ENCODE data around the gene TPGS1.
"Not testable (repeated sequence)": the region's sequence is repeated elsewhere in the genome, so short reads cannot be mapped to it uniquely, and the experiment has no call there.

Gene TPGS1

DNA sequence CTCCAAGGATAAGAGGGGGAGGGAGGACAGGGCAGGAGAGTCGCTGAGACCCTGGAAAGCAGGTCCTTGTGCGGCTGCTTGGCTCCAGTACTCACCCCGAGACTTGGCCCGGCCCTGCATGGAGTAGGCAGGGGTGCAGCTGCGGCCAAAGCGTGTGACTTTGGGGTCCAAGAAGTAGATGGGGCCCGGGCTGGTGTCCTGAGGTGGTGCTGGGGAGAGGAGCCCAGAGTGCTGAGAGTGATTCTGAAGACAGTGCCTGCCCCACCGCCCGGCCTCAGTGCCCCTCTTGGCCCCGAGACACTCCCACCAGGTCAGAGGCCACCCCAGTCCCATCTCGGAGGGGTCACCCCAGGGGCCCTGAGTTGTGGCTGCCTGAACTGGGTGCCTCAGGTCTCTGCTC lies 39.7 kb upstream of the TPGS1 start:
- Histone ChIP-seq H3K4me1 (ENCODE audit: control insufficient read depth, insufficient read depth, low read length) (peaks cover under 1% of the 10 kb centered on the region), H3K27me3 (ENCODE audit: control insufficient read depth, insufficient read depth, low read length) (no peaks in the 10 kb centered on the region), H3K9ac (ENCODE audit: low read length) (no peak overlapping the region), H3K36me3 (ENCODE audit: control insufficient read depth, insufficient read depth, low read length) (no peaks in the 10 kb centered on the region), H3K9me3 (ENCODE audit: control insufficient read depth, low read length) (no peaks in the 10 kb centered on the region), H3K4me3 (ENCODE audit: low read length) (no peak overlapping the region)

DNA sequence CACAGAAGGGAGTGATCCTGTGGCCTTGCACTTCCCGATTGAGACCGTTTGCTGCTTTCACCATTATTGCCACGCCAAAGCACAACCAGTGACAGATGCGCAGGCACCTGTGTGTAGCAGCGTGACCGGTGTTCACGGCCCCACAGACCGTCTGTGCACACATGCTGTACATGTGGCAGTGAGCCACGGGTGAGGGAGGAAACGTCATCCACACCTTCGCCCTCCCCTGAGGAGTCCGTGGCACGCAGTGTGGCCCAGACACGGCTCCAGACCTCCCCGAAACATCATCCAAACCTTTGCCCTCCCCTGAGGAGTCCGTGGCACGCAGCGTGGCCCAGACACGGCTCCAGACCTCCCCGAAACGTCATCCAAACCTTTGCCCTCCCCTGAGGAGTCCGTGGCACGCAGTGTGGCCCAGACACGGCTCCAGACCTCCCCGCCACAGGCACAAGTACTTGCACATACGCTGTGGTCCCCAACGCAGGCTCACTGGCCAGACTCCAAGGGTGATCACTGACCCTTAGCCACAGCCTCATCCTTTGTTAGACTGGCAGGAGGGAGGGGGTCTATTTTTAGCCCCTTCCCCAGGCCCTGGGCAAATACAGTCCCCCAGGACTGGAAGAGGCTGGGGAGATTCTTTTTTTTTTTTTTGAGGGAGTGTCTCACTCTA lies 38.6 kb upstream of the TPGS1 start:
- no peaks in the 10 kb centered on the region for H3K4me1 ChIP-seq (ENCODE audit: control insufficient read depth, insufficient read depth, low read length)
- H3K9me3 ChIP-seq (ENCODE audit: control insufficient read depth, low read length) = no peaks in the 10 kb centered on the region
- H3K4me3 ChIP-seq (ENCODE audit: low read length) = no peak overlapping the region
- no peaks in the 10 kb centered on the region for H3K27me3 ChIP-seq (ENCODE audit: control insufficient read depth, insufficient read depth, low read length)
- H3K36me3 ChIP-seq (ENCODE audit: control insufficient read depth, insufficient read depth, low read length) = no peaks in the 10 kb centered on the region
- H3K9ac ChIP-seq (ENCODE audit: low read length) = no peak overlapping the region

DNA sequence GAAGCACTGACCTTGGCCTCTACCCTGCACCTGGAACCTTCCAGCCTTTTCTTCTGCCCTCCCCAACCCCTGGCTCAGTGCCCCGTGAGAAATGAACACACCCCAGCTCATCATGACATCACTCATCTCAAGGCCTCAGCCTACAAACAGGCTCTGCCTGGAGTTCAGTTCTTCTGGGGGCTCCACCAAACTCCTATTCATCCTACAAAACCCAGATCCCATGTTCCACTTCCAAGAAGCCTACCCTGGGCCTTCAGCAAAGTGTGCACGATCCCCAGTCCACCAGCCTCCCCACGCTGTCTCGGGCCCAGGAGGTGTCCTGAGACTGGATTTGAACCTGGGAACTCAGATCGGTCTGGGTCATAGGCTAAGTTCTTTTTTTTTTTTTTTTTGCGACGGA lies 37.5 kb upstream of the TPGS1 start:
- no peak overlapping the region for H3K9ac ChIP-seq (ENCODE audit: low read length)
- no peaks in the 10 kb centered on the region for H3K27me3 ChIP-seq (ENCODE audit: control insufficient read depth, insufficient read depth, low read length)

DNA sequence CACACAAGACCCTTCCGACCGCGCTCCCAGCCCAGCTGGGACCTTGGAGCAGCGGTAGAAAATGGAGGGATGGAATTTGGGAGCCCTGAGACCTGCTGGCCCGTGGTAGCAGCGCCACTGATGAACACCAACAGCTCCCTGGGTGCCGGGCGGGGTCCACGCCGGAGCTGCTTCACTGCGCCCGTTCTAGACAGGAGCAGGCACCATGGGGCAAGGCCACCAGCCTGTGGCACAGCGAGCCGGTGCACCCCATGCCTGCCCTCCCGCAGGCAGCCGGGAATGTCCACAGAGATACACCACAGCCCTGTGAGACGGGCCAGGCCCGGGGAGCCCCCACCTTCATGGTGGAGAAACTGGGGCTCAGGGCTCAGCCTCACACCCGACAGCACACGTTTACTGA lies 36.6 kb upstream of the TPGS1 start:
- Histone ChIP-seq H3K27me3 (ENCODE audit: control insufficient read depth, insufficient read depth, low read length) (no peaks in the 10 kb centered on the region), H3K4me1 (ENCODE audit: control insufficient read depth, insufficient read depth, low read length) (no peaks in the 10 kb centered on the region), H3K9ac (ENCODE audit: low read length) (no peak overlapping the region), H3K36me3 (ENCODE audit: control insufficient read depth, insufficient read depth, low read length) (no peaks in the 10 kb centered on the region), H3K4me3 (ENCODE audit: low read length) (no peak overlapping the region), H3K9me3 (ENCODE audit: control insufficient read depth, low read length) (no peaks in the 10 kb centered on the region)

More for the DNA sequence above, 37.5 kb upstream of the TPGS1 start:
- Histone ChIP-seq H3K4me1 (ENCODE audit: control insufficient read depth, insufficient read depth, low read length) (no peaks in the 10 kb centered on the region), H3K36me3 (ENCODE audit: control insufficient read depth, insufficient read depth, low read length) (no peaks in the 10 kb centered on the region), H3K4me3 (ENCODE audit: low read length) (no peak overlapping the region), H3K9me3 (ENCODE audit: control insufficient read depth, low read length) (no peaks in the 10 kb centered on the region)

DNA sequence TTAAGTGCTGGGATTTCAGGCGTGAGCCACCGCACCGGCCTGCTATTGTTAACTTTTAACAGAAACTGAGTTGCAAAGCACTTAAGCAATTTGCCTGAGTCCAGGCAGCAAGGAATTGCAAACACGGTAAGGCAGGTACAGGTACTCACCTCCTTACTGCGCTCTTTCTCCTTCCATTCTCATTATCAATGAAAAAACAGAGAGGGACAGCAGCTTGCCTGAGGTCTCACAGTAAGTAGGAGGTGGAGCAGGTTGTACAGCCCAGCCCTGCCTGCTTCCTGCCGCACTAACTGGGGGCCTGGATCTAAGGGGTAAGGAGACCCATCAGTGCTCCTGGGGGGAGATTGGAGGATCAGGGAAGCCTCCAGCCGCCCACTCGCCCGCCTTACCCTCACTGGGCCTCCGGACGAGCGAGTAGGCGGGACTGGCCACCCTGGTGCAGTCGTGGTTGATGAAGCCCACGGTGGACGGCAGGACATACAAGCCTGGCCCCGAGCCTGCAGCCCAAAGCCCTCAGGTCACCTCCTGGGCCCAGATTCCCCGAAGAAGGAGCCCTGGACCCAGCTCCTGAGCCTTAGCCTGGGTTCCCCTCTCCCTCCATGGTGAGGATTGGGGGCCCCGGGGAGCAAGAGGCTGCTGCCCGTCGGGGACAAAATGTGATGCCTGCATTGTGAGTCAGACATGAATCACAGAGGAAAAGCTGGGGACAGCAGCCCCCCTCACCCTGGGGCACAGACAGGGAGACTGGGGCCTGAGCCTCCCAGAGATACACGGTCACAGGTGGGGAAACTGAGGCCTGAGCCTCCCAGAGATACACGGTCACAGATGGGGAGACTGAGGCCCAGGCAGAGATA lies 35.1 kb upstream of the TPGS1 start:
- no peaks in the 10 kb centered on the region for H3K4me1 ChIP-seq (ENCODE audit: control insufficient read depth, insufficient read depth, low read length)
- no peaks in the 10 kb centered on the region for H3K36me3 ChIP-seq (ENCODE audit: control insufficient read depth, insufficient read depth, low read length)
- H3K4me3 ChIP-seq (ENCODE audit: low read length) = no peak overlapping the region
- H3K9me3 ChIP-seq (ENCODE audit: control insufficient read depth, low read length) = no peaks in the 10 kb centered on the region
- H3K27me3 ChIP-seq (ENCODE audit: control insufficient read depth, insufficient read depth, low read length) = no peaks in the 10 kb centered on the region
- no peak overlapping the region for H3K9ac ChIP-seq (ENCODE audit: low read length)

DNA sequence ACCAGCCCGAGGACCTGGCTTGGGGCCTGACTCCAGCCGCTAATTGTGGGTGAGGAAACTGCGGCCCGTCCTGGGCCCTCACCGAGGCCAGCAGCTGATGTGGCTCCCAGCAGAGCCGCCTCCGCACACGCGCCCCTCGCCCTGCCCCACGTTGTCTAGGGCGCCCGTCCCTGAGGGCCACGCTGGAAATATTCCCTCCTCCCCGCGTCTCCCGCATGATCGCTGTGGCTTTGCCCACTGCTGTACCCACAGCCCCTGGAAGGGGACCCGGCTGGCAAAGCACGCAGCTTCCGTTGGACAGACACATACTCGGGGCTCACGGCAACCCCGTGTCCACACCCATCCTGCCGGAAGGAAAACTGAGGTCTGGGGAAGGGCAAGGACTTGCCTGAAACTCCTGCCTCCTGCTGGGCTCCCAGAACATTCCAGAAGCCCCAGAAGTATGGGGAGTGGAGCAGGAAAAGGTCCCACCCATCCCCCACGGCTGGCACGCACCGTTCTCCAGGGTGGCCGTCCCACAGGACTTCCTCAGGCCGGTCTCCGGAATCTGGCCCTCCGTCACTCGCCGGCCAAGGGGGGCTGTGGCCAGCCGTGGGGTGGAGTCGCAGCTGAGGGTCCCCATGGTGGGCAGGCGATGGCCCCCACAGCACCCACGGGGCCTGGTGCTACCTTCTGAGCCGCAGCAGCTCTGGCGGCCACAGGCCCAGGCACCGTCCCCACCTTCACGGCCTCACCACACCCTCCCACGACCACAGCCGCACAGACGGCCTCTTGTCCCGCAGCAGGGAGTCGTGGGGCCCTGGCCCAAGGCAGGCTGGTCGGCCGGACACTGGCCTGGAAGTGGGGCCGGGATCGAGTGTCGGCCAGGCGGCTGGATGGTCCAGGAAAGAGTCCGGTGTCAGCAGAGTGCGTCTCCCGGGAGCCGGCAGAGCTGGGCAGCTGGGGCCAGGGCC lies 32.9 kb upstream of the TPGS1 start:
- Histone ChIP-seq H3K4me3 (ENCODE audit: low read length) (no peak overlapping the region), H3K36me3 (ENCODE audit: control insufficient read depth, insufficient read depth, low read length) (no peaks in the 10 kb centered on the region), H3K4me1 (ENCODE audit: control insufficient read depth, insufficient read depth, low read length) (no peaks in the 10 kb centered on the region), H3K27me3 (ENCODE audit: control insufficient read depth, insufficient read depth, low read length) (no peaks in the 10 kb centered on the region), H3K9me3 (ENCODE audit: control insufficient read depth, low read length) (no peaks in the 10 kb centered on the region), H3K9ac (ENCODE audit: low read length) (no peak overlapping the region)

DNA sequence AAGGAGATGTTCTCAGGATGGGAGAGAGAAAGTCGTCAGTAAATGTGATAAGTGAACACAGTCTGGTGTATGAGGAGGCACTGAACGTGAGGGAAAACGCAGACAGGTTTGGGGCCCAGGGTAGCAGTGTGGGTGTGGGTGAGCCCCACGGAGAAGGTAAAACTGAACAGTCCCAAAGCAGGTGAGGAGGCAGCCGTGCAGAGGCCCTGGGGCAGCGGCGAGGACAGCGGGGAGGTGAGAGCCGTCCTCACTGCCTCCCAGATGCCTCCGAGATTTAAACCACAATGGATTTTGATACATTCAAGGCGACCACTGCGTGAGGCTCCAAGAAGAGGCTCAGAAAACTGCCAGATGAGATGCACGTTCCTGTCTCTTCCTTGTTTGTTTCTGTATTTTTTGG lies 31.9 kb upstream of the TPGS1 start:
- no peaks in the 10 kb centered on the region for H3K36me3 ChIP-seq (ENCODE audit: control insufficient read depth, insufficient read depth, low read length)
- peaks cover 5% of the 10 kb centered on the region for H3K4me1 ChIP-seq (ENCODE audit: control insufficient read depth, insufficient read depth, low read length)

DNA sequence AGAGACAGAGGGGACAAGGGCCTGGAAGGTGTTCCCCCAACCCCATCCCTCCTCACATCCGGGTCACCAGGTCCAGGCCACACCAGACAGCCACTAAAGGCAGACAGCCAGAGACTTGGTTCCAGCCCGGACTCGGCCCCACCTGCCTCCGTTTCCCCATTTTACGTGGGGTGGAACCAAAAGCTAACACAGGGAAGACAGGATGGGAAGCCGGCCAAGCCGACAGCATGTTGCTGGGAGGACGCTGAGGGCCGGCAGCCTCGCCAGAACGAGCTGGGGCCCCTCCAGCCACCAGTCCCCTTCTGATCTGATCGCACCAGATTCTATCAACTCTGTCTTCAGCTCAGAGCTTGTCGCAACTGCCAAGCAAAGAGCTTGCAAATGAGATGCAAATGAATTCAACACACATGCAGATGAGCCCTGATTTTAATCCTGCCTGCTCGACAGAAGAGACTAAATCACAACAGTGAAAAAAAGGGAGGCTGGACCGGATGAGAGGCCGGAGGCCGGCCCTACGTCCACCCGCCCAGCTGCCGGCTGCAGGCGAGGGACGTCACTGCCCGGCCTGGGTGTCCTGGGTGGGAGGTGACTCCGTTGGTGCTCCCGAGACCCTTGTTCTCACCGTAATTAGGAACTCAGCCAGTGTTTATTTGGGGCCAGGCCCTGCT lies 28.9 kb upstream of the TPGS1 start:
- Histone ChIP-seq H3K36me3 (ENCODE audit: control insufficient read depth, insufficient read depth, low read length) (no peaks in the 10 kb centered on the region), H3K27me3 (ENCODE audit: control insufficient read depth, insufficient read depth, low read length) (peaks cover 2% of the 10 kb centered on the region), H3K9me3 (ENCODE audit: control insufficient read depth, low read length) (no peaks in the 10 kb centered on the region), H3K4me1 (ENCODE audit: control insufficient read depth, insufficient read depth, low read length) (peaks cover 5% of the 10 kb centered on the region), H3K9ac (ENCODE audit: low read length) (no peak overlapping the region), H3K4me3 (ENCODE audit: low read length) (no peak overlapping the region)

More for the DNA sequence above, 31.9 kb upstream of the TPGS1 start:
- Histone ChIP-seq H3K4me3 (ENCODE audit: low read length) (no peak overlapping the region), H3K9ac (ENCODE audit: low read length) (no peak overlapping the region), H3K9me3 (ENCODE audit: control insufficient read depth, low read length) (no peaks in the 10 kb centered on the region), H3K27me3 (ENCODE audit: control insufficient read depth, insufficient read depth, low read length) (no peaks in the 10 kb centered on the region)

DNA sequence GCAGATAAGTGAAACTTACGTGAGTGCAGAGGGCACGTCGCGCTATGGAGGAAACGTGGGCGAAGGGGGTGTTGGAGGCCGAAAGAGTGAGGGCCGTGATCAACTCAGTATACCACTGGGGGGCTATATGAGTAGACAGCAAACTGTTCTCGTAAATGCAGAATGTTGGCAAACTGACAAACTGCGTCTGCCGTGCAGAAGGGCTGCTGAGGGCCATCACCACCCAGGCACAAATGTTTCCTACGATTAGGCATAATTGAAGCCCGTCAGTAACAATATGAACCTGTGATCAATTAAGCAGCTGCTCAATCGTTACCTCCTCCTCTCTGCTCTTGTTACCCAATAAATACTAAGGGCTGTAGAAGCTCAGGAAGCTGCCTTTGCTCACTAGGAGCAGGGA lies 28.3 kb upstream of the TPGS1 start:
- no peaks in the 10 kb centered on the region for H3K9me3 ChIP-seq (ENCODE audit: control insufficient read depth, low read length)
- no peak overlapping the region for H3K9ac ChIP-seq (ENCODE audit: low read length)
- H3K27me3 ChIP-seq (ENCODE audit: control insufficient read depth, insufficient read depth, low read length) = peaks cover 7% of the 10 kb centered on the region
- H3K36me3 ChIP-seq (ENCODE audit: control insufficient read depth, insufficient read depth, low read length) = no peaks in the 10 kb centered on the region
- H3K4me3 ChIP-seq (ENCODE audit: low read length) = no peak overlapping the region
- H3K4me1 ChIP-seq (ENCODE audit: control insufficient read depth, insufficient read depth, low read length) = peaks cover 5% of the 10 kb centered on the region

DNA sequence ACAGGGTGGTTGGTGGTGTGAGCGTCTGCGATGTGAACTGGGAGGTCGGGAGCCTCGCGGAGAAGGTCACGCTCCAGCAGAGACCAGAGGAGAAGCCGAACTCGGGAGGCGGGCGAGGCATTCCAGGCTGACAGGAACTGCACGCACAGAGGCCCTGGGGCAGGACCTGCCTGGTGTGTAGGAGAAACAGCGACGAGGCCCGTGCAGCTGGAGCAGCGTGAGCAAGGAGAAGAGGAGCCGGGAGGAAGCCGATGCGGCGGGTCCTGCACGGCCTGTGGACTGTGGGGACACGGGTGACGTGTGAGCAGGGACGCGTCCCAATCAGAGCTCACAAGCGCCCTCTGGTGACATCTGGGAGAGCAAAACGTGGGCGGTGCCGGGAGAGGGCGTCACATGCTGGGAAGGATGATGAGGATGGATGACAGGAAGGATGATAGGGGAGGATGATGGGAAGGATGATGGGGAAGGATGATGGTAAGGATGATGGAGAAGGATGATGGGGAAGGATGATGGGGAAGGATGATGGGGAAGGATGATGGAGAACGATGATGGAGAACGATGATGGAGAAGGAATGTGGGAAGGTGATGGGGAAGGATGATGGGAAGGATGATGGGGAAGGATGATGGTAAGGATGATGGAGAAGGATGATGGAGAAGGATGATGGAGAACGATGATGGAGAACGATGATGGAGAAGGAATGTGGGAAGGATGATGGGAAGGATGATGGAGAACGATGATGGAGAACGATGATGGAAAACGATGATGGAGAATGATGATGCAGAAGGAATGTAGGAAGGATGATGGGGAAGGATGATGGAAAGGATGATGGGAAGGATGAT lies 27.1 kb upstream of the TPGS1 start:
- Histone ChIP-seq H3K9me3 (ENCODE audit: control insufficient read depth, low read length) (no peaks in the 10 kb centered on the region), H3K9ac (ENCODE audit: low read length) (peak overlapping the region; percentile 47), H3K36me3 (ENCODE audit: control insufficient read depth, insufficient read depth, low read length) (no peaks in the 10 kb centered on the region), H3K4me1 (ENCODE audit: control insufficient read depth, insufficient read depth, low read length) (peaks cover 5% of the 10 kb centered on the region), H3K27me3 (ENCODE audit: control insufficient read depth, insufficient read depth, low read length) (peaks cover 17% of the 10 kb centered on the region), H3K4me3 (ENCODE audit: low read length) (peak overlapping the region; percentile 4)

DNA sequence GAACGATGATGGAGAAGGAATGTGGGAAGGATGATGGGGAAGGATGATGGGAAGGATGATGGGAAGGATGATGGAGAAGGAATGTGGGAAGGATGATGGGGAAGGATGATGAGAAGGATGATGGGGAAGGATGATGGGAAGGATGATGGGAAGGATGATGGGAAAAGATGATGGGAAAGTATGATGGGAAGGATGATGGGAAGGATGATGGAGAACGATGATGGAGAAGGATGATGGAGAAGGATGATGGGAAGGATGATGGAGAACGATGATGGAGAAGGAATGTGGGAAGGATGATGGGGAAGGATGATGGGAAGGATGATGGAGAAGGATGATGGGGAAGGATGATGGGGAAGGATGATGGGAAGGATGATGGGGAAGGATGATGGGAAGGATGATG lies 26.2 kb upstream of the TPGS1 start:
- H3K4me1 ChIP-seq (ENCODE audit: control insufficient read depth, insufficient read depth, low read length); H3K36me3 ChIP-seq (ENCODE audit: control insufficient read depth, insufficient read depth, low read length); H3K9me3 ChIP-seq (ENCODE audit: control insufficient read depth, low read length); H3K4me3 ChIP-seq (ENCODE audit: low read length); H3K9ac ChIP-seq (ENCODE audit: low read length): not testable (repeated sequence)
- peaks cover 25% of the 10 kb centered on the region for H3K27me3 ChIP-seq (ENCODE audit: control insufficient read depth, insufficient read depth, low read length)

All from mucosa of stomach (tissue), 1 donor.